HG02798 (cell line): ENCODE data around the gene ZNF417.
A peak's percentile ranks its signal among the peaks of the same experiment; 100 is the strongest.
"Not testable (repeated sequence)": the region's sequence is repeated elsewhere in the genome, so short reads cannot be mapped to it uniquely, and the experiment has no call there.

Experiments
- ATAC-seq: cut with Tn5 transposase; IDR thresholded peaks from one replicate; pipeline ENCODE4 v1.9.1; 2021; ENCODE audit warnings: mild to moderate bottlenecking; ENCODE audit not compliant: unreplicated experiment, poor library complexity

ZNF417 gene

DNA sequence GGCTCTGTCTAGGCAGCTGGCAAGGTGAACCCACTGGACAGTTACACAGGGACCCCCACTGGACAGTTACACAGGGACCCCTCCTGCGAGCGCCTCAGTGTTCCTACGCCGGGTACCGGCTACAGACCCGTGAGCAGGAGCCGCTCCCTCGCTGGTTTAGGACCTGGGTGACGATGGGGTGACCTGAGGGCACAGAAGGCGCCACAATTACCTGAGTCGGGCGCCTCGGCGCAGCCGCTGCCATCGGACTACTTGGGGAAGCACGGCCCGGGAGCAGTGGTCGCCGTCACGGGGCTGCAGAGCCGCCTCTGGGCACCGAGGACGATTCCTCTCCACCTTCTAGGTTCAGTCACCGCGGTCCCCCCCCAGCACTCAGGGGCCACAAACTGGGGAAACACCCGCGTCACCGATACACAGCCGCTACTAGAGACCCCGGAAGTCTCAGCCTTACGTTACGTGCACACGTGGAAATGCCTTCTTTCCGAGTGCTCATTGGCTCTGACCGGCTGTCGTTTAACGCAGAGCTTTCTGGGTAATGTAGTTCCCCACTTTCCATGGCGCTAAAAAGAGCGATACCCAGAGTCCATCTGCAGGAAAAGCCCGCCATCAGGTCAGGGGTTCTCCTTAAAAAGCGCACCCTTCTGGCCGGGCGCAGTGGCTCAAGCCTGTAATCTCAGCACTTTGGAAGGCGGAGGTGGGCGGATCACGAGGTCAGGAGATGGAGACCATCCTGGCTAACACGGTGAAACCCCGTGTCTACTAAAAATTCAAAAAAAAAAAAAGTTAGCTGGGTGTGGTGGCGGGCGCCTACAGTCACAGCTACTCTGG, at the start of gene ZNF417:
ZNF417 (minus strand) TSS at position 425 of the 828 bp plus-strand sequence; CDS start at position 244, 181 bp downstream.
- peak; percentile 99 for ATAC-seq

DNA sequence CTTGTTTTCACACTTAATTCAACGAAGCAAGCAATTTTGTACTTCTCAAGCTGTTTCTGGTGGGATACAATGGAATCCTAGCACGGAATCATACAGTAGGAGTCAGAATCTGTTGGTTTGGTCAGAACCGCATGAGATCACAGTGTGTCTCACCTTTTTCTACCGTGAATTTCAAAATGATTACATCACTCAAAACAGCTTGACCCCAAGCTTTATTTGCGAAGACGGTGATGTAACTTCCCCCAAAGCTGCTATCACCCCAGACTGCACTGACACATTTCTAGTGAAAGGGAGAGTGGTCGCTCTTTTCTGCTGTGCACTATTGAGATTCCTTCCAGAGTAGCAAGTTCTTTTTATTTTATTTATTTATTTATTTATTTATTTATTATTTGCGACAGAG, 48.4 kb upstream of the ZNF417 start:
- ATAC-seq: no peak

DNA sequence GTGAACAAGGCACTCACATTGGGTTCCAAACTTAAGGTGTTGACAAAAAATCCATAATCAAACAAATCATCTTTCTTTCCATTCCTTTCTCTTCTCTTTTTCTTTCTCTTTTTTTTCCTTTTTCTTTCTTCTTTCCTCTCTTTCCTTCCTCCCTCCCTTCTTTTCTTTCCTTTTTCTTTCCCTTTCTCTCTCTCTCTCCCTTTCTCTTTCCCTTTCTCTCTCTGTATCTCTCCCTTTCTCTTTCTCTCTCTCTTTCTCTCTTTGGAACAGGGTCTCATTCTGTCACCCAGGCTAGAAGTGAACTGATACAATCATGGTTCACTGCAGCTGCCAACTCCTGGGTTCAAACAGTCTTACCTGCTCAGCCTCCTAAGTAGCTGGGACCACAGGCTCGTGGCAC, 45.4 kb upstream of the ZNF417 start:
- ATAC-seq: no peak

DNA sequence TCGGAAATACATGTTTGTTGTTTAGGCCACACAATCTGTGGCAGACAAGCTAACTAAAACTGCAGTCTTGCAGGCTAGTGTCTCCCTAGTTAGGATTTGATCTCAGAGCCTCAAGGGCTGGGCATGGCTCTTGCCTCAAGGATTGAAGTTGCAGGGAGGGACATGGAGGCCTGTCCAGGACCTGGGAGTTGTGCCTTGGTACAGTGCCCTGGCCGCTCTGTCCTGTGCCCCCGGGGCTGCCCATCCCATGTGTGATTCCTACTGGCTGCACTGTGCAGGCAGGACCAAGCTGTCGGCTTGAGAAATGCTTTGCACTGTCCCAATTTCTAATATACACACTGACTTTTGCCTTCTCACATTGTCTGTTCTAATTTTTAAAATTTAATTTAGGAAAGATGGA, 38.6 kb upstream of the ZNF417 start:
- no peak for ATAC-seq

DNA sequence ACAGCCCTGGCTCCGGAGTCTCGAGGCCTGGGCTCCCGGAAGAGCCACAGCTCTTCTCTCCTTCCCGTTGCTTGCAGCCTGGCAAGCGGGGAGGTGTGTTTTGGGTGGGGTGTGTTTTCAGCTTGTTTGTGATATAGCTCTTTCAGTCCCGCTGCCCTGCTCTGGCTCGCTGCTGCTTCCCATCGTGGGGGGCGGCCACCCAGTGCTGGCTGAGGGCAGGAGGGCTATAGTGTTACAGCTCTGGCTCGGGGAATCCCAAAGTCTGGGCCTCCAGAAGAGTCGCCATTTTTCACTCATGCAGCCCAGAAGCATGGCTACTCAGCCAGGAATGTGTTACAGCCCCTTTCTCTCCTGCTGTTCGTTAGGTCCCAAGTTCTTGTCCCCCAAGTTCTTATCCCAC, 33.3 kb upstream of the ZNF417 start:
- no peak for ATAC-seq

DNA sequence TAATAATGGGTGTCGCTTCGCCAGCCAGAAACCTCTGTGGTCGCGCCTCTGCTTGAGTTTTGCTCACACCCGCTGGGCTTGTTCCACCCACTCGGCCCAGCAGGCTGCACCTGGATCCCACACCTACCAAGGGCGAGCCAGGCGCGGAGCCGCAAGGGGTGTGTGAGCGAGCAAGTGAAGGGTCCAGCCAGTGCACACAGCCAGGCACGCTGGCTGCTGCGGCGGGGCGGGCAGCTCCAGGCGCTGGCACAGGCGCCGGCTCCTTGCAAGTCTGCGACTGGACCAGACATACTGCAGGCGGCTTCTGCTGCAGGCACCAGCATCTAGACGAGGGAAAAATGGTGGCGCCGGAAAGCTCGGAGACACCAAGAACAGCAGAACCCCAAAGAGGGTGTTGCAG, 32.9 kb upstream of the ZNF417 start:
- ATAC-seq: no peak

DNA sequence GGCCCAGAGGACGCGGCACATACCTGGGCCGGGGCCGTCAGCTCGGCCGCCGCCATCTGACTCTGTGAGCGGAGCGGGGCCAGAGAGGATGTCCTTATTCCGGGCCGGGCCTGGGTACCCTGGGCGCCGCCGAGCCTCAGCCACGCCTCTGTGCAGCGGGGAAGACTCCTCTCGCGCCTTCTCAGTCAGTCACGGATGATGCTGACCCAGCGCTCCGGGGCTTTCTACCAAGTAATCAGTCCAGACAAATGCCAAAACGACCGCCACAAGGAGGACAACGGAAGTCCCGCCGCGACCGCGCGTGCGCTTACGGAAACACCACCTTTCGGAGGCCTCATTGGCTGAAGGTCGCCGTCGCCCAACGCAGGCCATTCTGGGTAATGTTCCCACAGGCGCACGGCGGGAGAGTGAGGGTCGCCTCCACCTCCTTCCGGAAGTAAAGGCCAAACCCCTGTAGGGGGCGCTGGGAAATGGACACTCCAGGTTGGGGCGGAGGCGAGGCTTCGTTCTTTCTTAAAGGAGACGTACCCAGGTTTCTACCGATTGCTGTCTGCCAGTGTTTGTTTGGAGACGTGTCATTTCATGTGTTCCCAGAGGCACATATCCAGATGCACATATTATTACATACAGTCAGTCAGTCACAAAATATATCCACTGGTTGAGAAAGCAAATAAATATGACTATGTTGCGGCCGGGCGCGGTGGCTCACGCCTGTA, 31.2 kb upstream of the ZNF417 start, which contains the start of gene ZNF256:
ZNF256 (minus strand) TSS at position 288 of the 716 bp plus-strand sequence; CDS start at position 56, 232 bp downstream.
- ATAC-seq: peak; percentile 93

DNA sequence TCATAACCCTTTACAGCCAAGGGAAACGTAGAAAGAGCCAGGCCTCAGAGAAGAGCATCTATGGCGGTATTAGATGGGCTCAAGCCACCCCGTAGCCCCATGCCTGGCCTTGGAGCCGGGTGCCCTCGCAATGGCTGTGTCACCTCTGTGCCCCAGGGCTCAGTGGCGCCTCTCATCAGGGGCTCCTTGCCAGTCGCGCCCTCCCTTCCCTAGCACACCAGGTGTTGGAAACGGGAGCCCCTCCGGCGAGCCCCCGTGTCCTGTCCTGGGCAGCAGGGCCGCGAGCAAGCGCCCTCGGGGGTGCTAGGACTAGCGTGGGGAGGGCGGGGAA, 30.7 kb upstream of the ZNF417 start:
- ATAC-seq: no peak

DNA sequence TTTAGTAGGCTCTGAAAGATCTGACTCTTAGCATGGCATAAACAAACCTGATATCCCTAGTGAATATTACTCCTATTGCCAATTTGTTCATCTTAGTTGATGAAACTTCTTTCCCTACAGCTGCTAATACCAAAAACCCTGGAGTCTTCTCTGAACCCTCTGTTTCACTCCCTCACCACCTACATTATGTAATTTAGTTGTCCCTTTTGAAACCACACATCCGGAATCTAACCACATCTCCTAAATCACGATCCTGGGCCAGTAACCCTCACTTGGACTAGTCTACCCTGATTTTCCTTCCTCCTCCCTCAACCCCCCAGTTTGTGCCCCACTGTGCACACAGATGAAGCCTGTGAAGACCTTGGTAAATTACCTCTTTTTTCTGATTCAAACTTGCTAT, 29.9 kb upstream of the ZNF417 start:
- no peak for ATAC-seq

DNA sequence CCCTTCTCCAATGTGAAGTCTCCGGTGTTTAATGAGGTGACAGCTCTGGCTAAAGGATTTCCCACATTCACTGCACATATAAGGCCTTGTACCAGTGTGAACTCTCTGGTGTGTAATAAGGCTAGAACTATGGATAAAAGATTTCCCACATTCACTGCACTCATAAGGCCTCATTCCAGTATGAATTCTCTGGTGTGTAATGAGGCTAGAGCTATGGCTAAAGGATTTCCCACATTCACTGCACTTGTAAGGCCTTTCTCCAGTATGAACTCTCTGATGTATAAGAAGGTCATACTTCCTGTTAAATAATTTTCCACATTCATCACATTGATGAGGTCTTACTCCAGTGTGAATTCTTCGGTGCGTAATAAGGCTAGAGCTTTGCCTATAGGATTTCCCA, 25.2 kb upstream of the ZNF417 start:
- no peak for ATAC-seq

DNA sequence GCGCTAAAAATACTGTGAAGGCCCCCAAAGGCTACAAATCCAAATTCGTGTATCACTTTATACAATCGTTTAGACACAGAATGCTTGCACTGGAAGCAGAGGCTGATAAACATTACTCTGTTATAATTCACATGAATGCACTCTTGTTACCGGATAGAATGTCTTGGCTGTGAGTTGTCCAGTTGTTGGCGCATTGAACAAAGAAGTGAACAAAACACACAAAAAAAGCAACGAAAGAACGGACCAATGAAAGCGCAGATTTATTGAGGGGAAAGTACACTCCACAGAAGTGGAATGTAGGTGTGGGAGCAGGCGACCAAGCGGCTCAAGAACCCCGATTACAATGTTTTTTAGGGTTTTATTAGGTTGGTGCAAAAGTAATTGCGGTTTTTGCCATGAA, 19.3 kb upstream of the ZNF417 start:
- ATAC-seq: no peak

DNA sequence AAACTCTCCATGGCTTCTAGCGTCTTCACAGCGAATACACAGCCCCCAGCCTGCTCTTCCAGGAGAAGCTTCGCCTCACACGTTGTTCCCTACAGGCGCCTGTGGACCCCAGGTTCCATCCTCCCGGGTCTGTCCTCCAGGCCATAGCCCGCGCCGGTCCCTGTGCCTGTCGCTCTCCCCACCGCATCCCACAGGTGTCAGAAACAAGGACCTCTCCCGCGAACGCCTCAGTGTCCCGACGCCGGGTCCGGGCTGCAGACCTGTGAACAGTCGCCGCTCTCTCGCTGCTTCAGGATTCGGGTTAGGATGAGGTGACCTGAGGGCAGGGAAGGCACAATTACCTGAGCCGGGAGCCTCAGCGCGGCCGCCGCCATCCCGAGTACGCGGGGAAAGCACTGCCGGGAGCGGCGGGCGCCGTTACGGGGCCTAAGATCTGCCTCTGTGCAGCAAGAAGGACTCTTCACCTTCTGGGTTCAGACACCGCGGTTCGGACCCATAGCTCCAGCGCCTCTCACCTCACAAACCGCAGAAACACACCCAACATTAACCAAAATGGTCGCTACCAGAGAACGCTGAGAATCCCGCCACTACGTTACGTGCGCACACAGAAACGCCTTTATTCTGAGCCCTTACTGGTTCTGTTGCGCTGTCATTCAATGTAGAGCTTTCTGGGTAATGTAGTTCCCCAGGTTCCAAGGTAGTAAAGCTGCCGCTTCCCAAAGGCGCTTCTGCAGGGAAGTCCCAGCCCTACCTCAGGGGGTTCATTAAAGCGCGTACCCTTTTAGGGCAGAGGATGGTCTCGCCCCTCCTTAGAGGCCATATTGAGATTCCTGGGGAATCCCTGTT, 18.7 kb upstream of the ZNF417 start, which contains the start of gene ZNF418:
ZNF418 (minus strand) TSS at position 583 of the 846 bp plus-strand sequence. CDS start 1,580 bp downstream, outside the sequence.
- ATAC-seq: peak; percentile 48

DNA sequence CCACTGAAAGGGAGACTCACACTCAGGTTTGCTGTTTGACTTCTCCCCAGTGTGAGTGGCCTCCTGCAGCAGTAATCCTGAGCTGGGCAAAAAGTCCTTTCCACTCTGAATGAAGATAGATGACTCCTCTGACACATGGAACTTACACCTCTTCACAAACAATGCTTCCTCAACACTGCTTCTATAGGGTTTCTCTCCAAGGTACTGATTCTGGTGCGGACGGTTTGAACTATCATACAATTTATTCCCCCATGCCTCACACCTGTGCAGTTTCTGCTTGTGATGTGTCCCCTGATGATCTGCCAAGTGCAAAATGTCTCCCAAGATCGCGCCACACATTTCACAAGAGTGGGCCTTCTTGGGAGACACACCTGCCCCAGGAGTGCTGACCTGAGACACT, 11.2 kb upstream of the ZNF417 start:
- no peak for ATAC-seq

DNA sequence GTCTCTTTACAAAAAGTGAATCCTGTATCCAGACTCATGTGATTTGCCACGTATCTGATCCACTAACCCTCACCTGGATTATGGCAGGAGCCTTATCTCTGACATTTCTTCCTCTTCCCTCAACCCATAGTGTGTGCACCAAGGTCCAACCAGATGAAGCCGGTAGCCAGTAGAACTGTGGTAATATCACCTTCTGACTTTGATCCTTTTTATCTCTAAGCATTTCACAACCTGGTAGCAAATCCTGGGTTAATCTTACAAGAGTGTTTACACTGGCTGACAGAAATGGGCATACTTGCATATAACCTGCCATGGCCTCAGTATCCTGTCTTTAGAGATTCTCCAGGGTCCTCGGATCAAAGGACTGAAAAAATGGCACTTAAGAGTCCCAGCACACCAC, 1.9 kb downstream of the ZNF417 start:
- no peak for ATAC-seq

DNA sequence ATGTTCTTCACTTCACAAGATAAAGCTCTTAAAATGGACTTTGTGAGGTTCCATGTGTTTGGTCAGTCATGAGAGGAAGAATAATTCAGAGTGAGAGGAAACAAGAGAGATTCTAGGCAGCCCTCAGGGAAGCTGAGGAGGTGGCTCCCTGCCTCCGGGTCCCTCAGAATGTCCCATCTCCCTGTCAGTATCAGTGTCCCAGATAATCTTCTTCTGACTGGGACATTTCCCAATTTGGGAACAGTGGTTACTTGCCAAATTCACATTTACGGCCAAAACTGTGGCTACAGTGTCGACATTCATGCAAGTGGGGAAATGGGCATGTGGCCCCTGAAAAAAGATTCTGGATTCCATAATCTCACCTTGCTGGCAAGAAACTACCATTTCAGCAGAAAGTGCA, 9.0 kb downstream of the ZNF417 start:
- no peak for ATAC-seq

DNA sequence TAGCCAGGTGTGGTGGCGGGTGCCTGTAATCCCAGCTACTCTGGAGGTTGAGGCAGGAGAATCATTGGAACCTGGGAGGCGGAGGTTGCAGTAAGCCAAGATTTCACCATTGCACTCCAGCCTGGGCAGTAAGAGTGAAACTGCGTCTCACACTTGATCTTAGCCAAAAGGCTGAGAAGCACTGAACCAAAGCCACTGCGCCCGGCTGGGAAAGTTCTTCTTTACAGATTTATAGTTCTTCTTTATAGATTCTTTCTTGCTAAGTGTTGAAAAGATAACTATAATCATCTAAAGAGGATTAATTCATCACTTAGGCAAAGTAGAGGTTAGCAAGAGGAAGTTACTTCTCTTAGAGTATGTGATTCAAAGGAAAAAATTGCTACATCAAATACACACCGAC, 11.1 kb downstream of the ZNF417 start:
- ATAC-seq: no peak

DNA sequence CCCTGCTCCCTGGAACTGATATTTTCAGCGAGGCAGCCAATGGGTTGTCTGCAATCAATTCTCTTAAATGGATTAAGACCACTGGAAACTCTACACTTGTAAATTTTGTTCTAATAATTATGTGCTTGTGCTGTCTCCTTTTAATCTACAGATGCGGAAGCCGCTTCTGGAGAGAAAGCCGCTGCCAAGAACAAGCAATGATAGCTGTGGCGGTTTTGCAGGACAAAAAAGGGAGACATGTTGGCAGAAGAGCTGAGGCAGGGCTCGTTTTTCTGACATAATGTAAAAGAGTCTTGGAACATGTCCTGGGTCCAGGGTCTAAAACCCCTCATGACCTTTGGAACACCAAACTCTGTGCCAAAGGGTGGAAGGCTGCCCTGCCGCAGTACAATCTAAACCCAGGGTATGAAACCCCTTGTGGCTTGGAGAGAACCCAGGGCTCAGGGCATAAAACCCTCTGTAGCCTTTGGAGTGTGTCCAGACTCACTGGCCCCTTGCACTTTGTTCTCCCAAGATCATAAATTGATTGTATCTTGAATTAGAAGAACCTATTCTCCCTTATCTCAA, 12.7 kb downstream of the ZNF417 start:
- no peak for ATAC-seq

DNA sequence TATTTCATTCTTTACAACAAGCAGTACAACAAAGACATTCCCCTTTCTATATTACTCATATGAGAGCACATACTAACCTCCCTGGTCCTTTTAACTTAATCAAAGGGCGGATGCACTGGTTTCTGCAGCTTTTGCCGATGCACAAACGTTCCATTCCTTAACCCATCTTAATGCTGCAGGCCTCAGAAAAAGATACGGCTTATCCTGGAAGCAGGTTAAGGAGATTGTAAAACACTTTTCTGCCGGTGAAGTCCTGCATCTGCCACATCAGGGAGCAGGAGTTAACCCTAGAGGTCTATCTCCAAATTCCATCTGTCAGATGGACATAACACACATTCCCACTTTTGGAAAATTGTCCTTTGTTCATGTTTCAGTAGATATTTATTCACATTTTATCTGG, 16.1 kb downstream of the ZNF417 start:
- no peak for ATAC-seq

DNA sequence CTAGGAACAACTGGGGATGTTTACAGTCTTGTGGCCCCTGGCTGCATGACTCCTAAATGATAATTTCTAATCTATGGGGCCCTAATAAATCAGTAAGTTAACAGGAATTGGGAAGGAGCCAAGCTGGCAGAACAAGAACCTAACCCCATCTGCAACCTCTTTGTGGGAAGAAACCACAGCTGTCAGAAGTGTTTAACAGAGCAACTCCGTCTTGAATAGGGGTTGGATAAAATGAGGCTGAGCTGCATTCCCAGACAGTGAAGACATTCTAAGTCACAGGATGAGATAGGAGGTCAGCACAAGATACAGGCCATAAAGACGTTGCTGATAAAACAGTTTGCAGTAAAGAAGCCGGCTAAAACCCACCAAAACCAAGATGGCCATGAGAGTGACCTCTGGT, 25.7 kb downstream of the ZNF417 start:
- ATAC-seq: not testable (repeated sequence)

DNA sequence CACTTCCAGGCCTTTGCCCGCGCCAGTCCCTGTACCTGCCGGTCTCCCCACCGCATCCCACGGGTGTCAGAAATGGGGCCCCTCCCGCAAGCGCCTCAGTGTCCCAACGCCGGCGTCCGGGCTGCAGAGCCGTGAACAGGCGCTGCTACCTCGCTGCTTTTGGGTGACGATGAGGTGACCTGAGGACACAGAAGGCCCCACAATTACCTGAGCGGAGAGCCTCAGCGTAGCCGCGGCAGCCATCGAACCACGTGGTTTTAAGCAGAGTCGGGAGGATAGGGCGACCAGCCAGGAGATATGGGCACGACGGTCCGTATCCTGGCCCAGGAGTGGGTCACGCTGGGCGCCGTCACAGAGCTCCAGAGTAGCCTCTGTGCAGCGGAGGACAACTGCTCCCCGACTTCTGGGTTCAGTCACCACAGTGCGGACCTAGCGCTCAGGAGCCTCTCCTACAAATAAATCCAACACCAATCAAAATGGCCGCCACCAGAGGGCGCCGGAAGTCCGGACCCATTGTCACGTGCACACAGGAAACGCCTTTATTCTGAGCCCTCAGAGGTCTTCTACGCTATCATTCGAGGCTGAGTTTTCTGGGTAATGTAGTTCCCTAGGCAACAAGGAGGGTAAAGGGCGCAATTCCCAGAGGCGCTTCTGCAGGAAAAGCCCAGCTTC, 27.7 kb downstream of the ZNF417 start, which contains the start of gene ZNF814:
ZNF814 (minus strand) TSS at position 478 of the 672 bp plus-strand sequence; CDS start at position 243, 235 bp downstream.
- ATAC-seq: peak; percentile 70
